ENCODE results near the gene DNMT1. TPM values are rescaled to one million over a fixed set of nuclear protein-coding genes. Genes with fewer than 3 reads are reported as not detected.
"Not testable (repeated sequence)": the region's sequence is repeated elsewhere in the genome, so short reads cannot be mapped to it uniquely, and the experiment has no call there.

DNMT1 gene
- total and polyA plus RNA-seq, 4 donors = 32.8 to 85.7 (median 45.2) TPM

DNA sequence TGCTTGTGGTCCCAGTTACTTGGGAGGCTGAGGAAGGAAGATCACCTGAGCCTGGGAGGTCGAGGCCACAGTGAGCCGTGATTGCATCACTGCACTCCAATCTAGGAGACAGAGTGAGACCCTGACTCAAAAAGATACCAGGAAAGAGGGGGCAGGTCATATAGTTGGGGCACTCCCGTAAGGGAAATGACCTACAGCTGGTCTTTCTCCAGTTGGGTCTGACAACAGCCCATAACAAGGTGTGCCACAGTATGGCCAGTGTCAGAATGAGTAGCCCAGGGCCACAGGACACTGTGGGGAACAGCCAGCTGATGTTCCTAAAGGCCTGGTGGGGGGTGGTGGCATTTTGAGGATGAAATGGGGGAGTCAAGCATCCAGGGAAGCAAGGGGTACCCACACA, 10.8 kb downstream of the DNMT1 start:
- peaks cover 7 to 19% (median 14%) of the 10 kb centered on the region in 4 donors for H3K36me3 ChIP-seq (ENCODE audit: control insufficient read depth in 4 of 4, insufficient read depth in 4 of 4, low read length in 4 of 4)
- no peaks in the 10 kb centered on the region for H3K9me3 ChIP-seq (ENCODE audit: control insufficient read depth in 4 of 4, insufficient read depth in 3 of 4, low read length in 3 of 4)
- WGBS, 2 donors = 82 to 90% methylated on average over 3 of the region's 3 CpGs
- peaks cover 0 to 3% (median 0%) of the 10 kb centered on the region in 5 donors for H3K4me1 ChIP-seq (ENCODE audit: control insufficient read depth in 5 of 5, insufficient read depth in 5 of 5, low read length in 5 of 5)
- no peak overlapping the region for H3K9ac ChIP-seq (ENCODE audit: insufficient read depth in 1 of 2, low read length in 2 of 2)
- H3K27ac ChIP-seq (ENCODE audit: low read depth in 1 of 2, low read length in 1 of 2) = no peak overlapping the region
- ATAC-seq (ENCODE audit: insufficient read depth, low FRiP score) (no peak), DNase-seq (no peak)
- no peak for TF ChIP-seq CTCF (IDR thresholded peaks at IDR 0.05; ENCODE audit: control extremely low read depth, extremely low read depth)
- H3K27me3 ChIP-seq (ENCODE audit: control insufficient read depth in 3 of 3, insufficient read depth in 3 of 3, low read length in 2 of 3) = no peaks in the 10 kb centered on the region
- no peak overlapping the region for H3K4me3 ChIP-seq

- Histone ChIP-seq H3K9ac (ENCODE audit: insufficient read depth in 1 of 2, low read length in 2 of 2) (no peak overlapping the region), H3K4me3 (no peak overlapping the region), H3K36me3 (ENCODE audit: control insufficient read depth in 4 of 4, insufficient read depth in 4 of 4, low read length in 4 of 4) (peaks cover 11 to 19% (median 15%) of the 10 kb centered on the region in 4 donors), H3K9me3 (ENCODE audit: control insufficient read depth in 4 of 4, insufficient read depth in 3 of 4, low read length in 3 of 4) (no peaks in the 10 kb centered on the region), H3K4me1 (ENCODE audit: control insufficient read depth in 5 of 5, insufficient read depth in 5 of 5, low read length in 5 of 5) (peaks cover 0 to 3% (median 0%) of the 10 kb centered on the region in 5 donors), H3K27ac (ENCODE audit: low read depth in 1 of 2, low read length in 1 of 2) (no peak overlapping the region), H3K27me3 (ENCODE audit: control insufficient read depth in 3 of 3, insufficient read depth in 3 of 3, low read length in 2 of 3) (no peaks in the 10 kb centered on the region)
- TF ChIP-seq CTCF (IDR thresholded peaks at IDR 0.05; ENCODE audit: control extremely low read depth, extremely low read depth) = no peak
- ATAC-seq (ENCODE audit: insufficient read depth, low FRiP score) (no peak), DNase-seq (no peak)
- whole genome bisulfite sequencing, 2 donors = 93% methylated on average over 10 of the region's 10 CpGs
Measured at GRCh38 chr19:10182847-10183246, 11.9 kb downstream of the DNMT1 start.

DNA sequence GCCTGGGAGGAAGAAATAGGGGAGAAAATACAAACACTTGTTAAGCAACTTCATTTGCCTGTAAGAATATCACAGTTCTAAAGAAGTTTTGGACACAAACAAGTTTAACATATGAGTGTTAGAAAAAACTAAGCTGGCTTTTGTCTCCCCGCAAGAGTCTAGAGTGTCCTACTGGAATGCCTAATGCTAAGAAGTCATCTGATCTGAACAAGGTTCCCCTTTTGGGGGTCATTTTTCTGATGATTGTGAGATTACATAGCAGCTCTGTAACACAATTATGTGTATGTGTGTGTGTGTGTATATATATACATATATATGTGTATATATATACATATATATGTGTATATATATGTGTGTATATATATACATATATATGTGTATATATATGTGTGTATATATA, 12.7 kb downstream of the DNMT1 start:
- ATAC-seq (ENCODE audit: insufficient read depth, low FRiP score) (no peak), DNase-seq (no peak)
- peaks cover 0 to 3% (median 0%) of the 10 kb centered on the region in 5 donors for H3K4me1 ChIP-seq (ENCODE audit: control insufficient read depth in 5 of 5, insufficient read depth in 5 of 5, low read length in 5 of 5)
- no peaks in the 10 kb centered on the region for H3K27me3 ChIP-seq (ENCODE audit: control insufficient read depth in 3 of 3, insufficient read depth in 3 of 3, low read length in 2 of 3)
- H3K27ac ChIP-seq (ENCODE audit: low read depth in 1 of 2, low read length in 1 of 2) = no peak overlapping the region
- no peaks in the 10 kb centered on the region for H3K9me3 ChIP-seq (ENCODE audit: control insufficient read depth in 4 of 4, insufficient read depth in 3 of 4, low read length in 3 of 4)
- no peak for TF ChIP-seq CTCF (IDR thresholded peaks at IDR 0.05; ENCODE audit: control extremely low read depth, extremely low read depth)
- 95 to 100% methylated on average over 1 of the region's 1 CpG for WGBS, 2 donors
- peaks cover 11 to 23% (median 16%) of the 10 kb centered on the region in 4 donors for H3K36me3 ChIP-seq (ENCODE audit: control insufficient read depth in 4 of 4, insufficient read depth in 4 of 4, low read length in 4 of 4)
- H3K4me3 ChIP-seq = no peak overlapping the region
- H3K9ac ChIP-seq (ENCODE audit: insufficient read depth in 1 of 2, low read length in 2 of 2) = no peak overlapping the region

- Histone ChIP-seq H3K4me1 (ENCODE audit: control insufficient read depth in 5 of 5, insufficient read depth in 5 of 5, low read length in 5 of 5) (peaks cover 0 to 3% (median 0%) of the 10 kb centered on the region in 5 donors), H3K27me3 (ENCODE audit: control insufficient read depth in 3 of 3, insufficient read depth in 3 of 3, low read length in 2 of 3) (no peaks in the 10 kb centered on the region), H3K9ac (ENCODE audit: insufficient read depth in 1 of 2, low read length in 2 of 2) (no peak overlapping the region), H3K4me3 (no peak overlapping the region), H3K9me3 (ENCODE audit: control insufficient read depth in 4 of 4, insufficient read depth in 3 of 4, low read length in 3 of 4) (no peaks in the 10 kb centered on the region), H3K27ac (ENCODE audit: low read depth in 1 of 2, low read length in 1 of 2) (no peak overlapping the region), H3K36me3 (ENCODE audit: control insufficient read depth in 4 of 4, insufficient read depth in 4 of 4, low read length in 4 of 4) (peaks cover 6 to 31% (median 18%) of the 10 kb centered on the region in 4 donors)
- ATAC-seq (ENCODE audit: insufficient read depth, low FRiP score) = no peak
- 84 to 89% methylated on average over 7 of the region's 7 CpGs for WGBS, 2 donors
- no peak for TF ChIP-seq CTCF (IDR thresholded peaks at IDR 0.05; ENCODE audit: control extremely low read depth, extremely low read depth)
- no peak for DNase-seq
Measured at GRCh38 chr19:10180459-10180858, 14.3 kb downstream of the DNMT1 start.

DNA sequence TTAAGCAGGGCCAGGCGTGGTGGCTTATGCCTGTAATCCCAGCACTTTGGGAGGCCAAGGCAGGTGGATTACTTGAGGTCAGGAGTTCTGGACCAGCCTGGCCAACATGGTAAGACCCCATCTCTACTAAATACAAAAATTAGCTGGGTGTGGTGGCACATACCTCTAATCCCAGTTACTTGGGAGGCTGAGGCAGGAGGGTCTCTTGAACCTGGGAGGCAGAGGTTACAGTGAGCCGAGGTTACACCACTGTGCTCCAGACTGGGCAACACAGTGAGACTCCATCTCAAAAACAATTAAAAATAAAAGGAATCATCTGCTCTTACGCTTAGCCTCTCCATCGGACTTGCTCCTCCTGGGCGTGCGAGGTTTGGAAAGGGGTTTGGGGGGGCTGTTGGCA, 14.7 kb downstream of the DNMT1 start:
- not testable (repeated sequence) for H3K27me3 ChIP-seq (ENCODE audit: control insufficient read depth in 3 of 3, insufficient read depth in 3 of 3, low read length in 2 of 3); ATAC-seq (ENCODE audit: insufficient read depth, low FRiP score); H3K4me1 ChIP-seq (ENCODE audit: control insufficient read depth in 5 of 5, insufficient read depth in 5 of 5, low read length in 5 of 5); H3K27ac ChIP-seq (ENCODE audit: low read depth in 1 of 2, low read length in 1 of 2); H3K9ac ChIP-seq (ENCODE audit: insufficient read depth in 1 of 2, low read length in 2 of 2); H3K4me3 ChIP-seq; DNase-seq; H3K9me3 ChIP-seq (ENCODE audit: control insufficient read depth in 4 of 4, insufficient read depth in 3 of 4, low read length in 3 of 4)
- peaks cover 6 to 33% (median 21%) of the 10 kb centered on the region in 4 donors for H3K36me3 ChIP-seq (ENCODE audit: control insufficient read depth in 4 of 4, insufficient read depth in 4 of 4, low read length in 4 of 4)
- WGBS, 2 donors = 97 to 99% methylated on average over 6 of the region's 6 CpGs

Measured in lung (tissue), 12 donors.